ENCODE results near the gene SLC5A8. TPM values are rescaled to one million over a fixed set of nuclear protein-coding genes. Genes with fewer than 3 reads are reported as not detected.

SLC5A8 gene
- not detected for total RNA-seq

GRCh38 chr12:101209319-101210302, at the start of gene SLC5A8:
TSS of gene SLC5A8 (minus strand) at chr12:101210238. CDS start at chr12:101209848, 390 bp downstream.

Other genes with a start within 250 kb of the SLC5A8 start
- gene UTP20, start 69.9 kb upstream of the SLC5A8 start, total RNA-seq: 10 to 100 TPM; 11.3 to 11.9 TPM
- gene ARL1, start 197.5 kb upstream of the SLC5A8 start, total RNA-seq: 10 to 100 TPM; 33.5 to 41.4 TPM

All from activated naive CD4-positive, alpha-beta T cell treated with anti-CD3 and anti-CD28 coated beads, Interleukin-2, amount 10 ng/mL, durations not matched to agents 5 hours and 36 hours (primary cell).